CD4-positive, alpha-beta T cell (primary cell): Measurements from ENCODE around the gene SEC14L2. TPM values are rescaled to one million over a fixed set of nuclear protein-coding genes. Genes with fewer than 3 reads are reported as not detected.

Source experiments
- ATAC-seq: fragments of 200-7000 bp; cut with Tn5 transposase; one replicate; pipeline ENCODE4 v1.10.0; 2022; ENCODE audit warnings: mild to moderate bottlenecking; ENCODE audit not compliant: poor library complexity
- CTCF ChIA-PET: fragments of 350-600 bp; sonication (Branson Sonifier 250); formaldehyde crosslinking; loops from one replicate; lab custom pipeline; 2021; ENCODE audit warnings: antibody characterized with exemption, inconsistent platforms; lab: Charles Lee
- POLR2A ChIA-PET: fragments of 350-600 bp; sonication (Branson Sonifier 250); formaldehyde crosslinking; loops from one replicate; lab custom pipeline; 2021; ENCODE audit warnings: antibody characterized with exemption, inconsistent platforms; lab: Charles Lee
- DNase-seq, 14 experiments: peaks; one replicate each; pipeline ENCODE4 v3.0.0-alpha.2; 2013 to 2020; ENCODE audit warnings: mixed read lengths in 2 of 14
- H3K27ac ChIP-seq, 2 donors: one replicate each; pipeline versions ENCODE4 v1.5.1 to v1.7.0; 2013; ENCODE audit warnings: low read length in 2 of 2, low read depth in 1 of 2, mild to moderate bottlenecking in 1 of 2
- H3K27me3 ChIP-seq, 2 experiments: 1 replicate in 1 of 2; 2 replicates in 1 of 2; pipeline versions ENCODE4 v1.6.1 to v1.7.0; 2013; ENCODE audit warnings: low read length in 2 of 2, control low read depth in 1 of 2, mild to moderate bottlenecking in 1 of 2, moderate library complexity in 1 of 2; ENCODE audit not compliant: insufficient read depth in 2 of 2, control insufficient read depth in 1 of 2
- H3K36me3 ChIP-seq: one replicate; pipeline ENCODE4 v1.6.1; 2013; ENCODE audit warnings: low read length, control low read depth; ENCODE audit not compliant: insufficient read depth
- H3K4me1 ChIP-seq: one replicate; pipeline ENCODE4 v1.6.1; 2013; ENCODE audit warnings: low read length, control low read depth; ENCODE audit not compliant: insufficient read depth
- H3K4me3 ChIP-seq: one replicate; pipeline ENCODE4 v1.5.1; 2013; ENCODE audit warnings: mild to moderate bottlenecking, low read length, moderate library complexity
- H3K9me3 ChIP-seq, 2 experiments: 1 replicate in 1 of 2; 2 replicates in 1 of 2; pipeline versions ENCODE4 v1.6.1 to v1.7.0; 2013; ENCODE audit warnings: low read length in 2 of 2, mild to moderate bottlenecking in 2 of 2, control low read depth in 1 of 2, moderate library complexity in 1 of 2; ENCODE audit not compliant: control insufficient read depth in 1 of 2, insufficient read depth in 1 of 2
- H3K27ac Mint-ChIP-seq: one replicate; pipeline ENCODE4 v1.8.0; 2020; ENCODE audit warnings: mixed read lengths
- H3K27me3 Mint-ChIP-seq: one replicate; pipeline ENCODE4 v1.8.0; 2021; ENCODE audit warnings: mixed read lengths
- H3K36me3 Mint-ChIP-seq: one replicate; pipeline ENCODE4 v1.8.0; 2021; ENCODE audit warnings: low read depth, mixed read lengths
- H3K4me1 Mint-ChIP-seq: one replicate; pipeline ENCODE4 v1.8.0; 2021; ENCODE audit warnings: low read depth, mixed read lengths
- H3K4me3 Mint-ChIP-seq: one replicate; pipeline ENCODE4 v1.8.0; 2020; ENCODE audit warnings: mild to moderate bottlenecking, mixed read lengths
- H3K9me3 Mint-ChIP-seq: one replicate; pipeline ENCODE4 v1.8.0; 2020; ENCODE audit warnings: mixed read lengths
- CTCF ChIP-seq: fragments of 200-600 bp; IDR thresholded peaks from one replicate; pipeline ENCODE4 v1.8.0; 2022; ENCODE audit warnings: antibody characterized with exemption, mild to moderate bottlenecking
- intact Hi-C, 2 experiments: fragments of 100-400 bp; cut with DNase I in 1 of 2; cut with micrococcal nuclease in 1 of 2; formaldehyde crosslinking; loops; one replicate each; pipeline versions ENCODE4 v1.15.1 to v1.9.0; 2023 to 2025; cut with DNase I, micrococcal nuclease
- total RNA-seq, 174 experiments: library from RNA in 2 of 174; stranded (reverse) in 2 of 174; gene quantifications; one replicate each; pipeline ENCODE4 v1.2.3 and lab custom pipeline; 2021 to 2026

The SEC14L2 gene
- total RNA-seq, 2 experiments from 2014 or later = 74.6 to 79.8 TPM

- no peak overlapping the region for H3K27ac ChIP-seq
- H3K9me3 ChIP-seq = no peaks in the 10 kb centered on the region
- peaks cover 11% of the 10 kb centered on the region for H3K4me1 ChIP-seq
- Mint-ChIP-seq H3K27ac (no peak overlapping the region), H3K4me1 (peaks cover 16% of the 10 kb centered on the region), H3K27me3 (no peaks in the 10 kb centered on the region), H3K36me3 (no peaks in the 10 kb centered on the region), H3K4me3 (peak overlapping the region; percentile 83), H3K9me3 (no peaks in the 10 kb centered on the region)
- ATAC-seq (no peak), DNase-seq (no peak)
- H3K27me3 ChIP-seq = no peaks in the 10 kb centered on the region
- POLR2A ChIA-PET = interaction anchor here (0.5 to 3.0 kb wide), 6 partner anchors 29 to 98 kb away, joined by 3 to 83 read pairs (median 4); partner anchors contain the start of genes CASTOR1, CCDC157 and SF3A1
- H3K36me3 ChIP-seq = no peaks in the 10 kb centered on the region
- no peak for TF ChIP-seq CTCF
- intact Hi-C loops = loop anchor here (2.0 kb wide), 2 partner anchors 29 to 57 kb away; partner anchors contain the start of genes CCDC157 (in 1 of the 2) and SF3A1 (in 1 of the 2)
- no peak overlapping the region for H3K4me3 ChIP-seq
- CTCF ChIA-PET = interaction anchor here (1.1 to 4.1 kb wide), 2 partner anchors 41 to 97 kb away, joined by 3 to 99 read pairs; partner anchors contain the start of gene CASTOR1
These were observed 10.9 kb upstream of the SEC14L2 start for GRCh38 chr22:30385942-30386341.

GRCh38 chr22:30386608-30386959, 10.2 kb upstream of the SEC14L2 start:
- Mint-ChIP-seq H3K4me3 (peak overlapping the region; percentile 83), H3K27me3 (no peaks in the 10 kb centered on the region), H3K9me3 (no peaks in the 10 kb centered on the region), H3K36me3 (no peaks in the 10 kb centered on the region), H3K4me1 (peaks cover 22% of the 10 kb centered on the region), H3K27ac (no peak overlapping the region)
- CTCF ChIA-PET = interaction anchor here (0.9 to 4.1 kb wide), 6 partner anchors 32 to 122 kb away, joined by 3 to 99 read pairs (median 5); partner anchors contain the start of gene CASTOR1
- no peak for TF ChIP-seq CTCF
- H3K4me1 ChIP-seq = peaks cover 17% of the 10 kb centered on the region
- H3K9me3 ChIP-seq = no peaks in the 10 kb centered on the region
- ATAC-seq = no peak
- H3K4me3 ChIP-seq = peak overlapping the region; percentile 45
- DNase-seq = peak in 1 of 14 experiments; percentile 43
- H3K27ac ChIP-seq = no peak overlapping the region
- H3K27me3 ChIP-seq = no peaks in the 10 kb centered on the region
- intact Hi-C loops = loop anchor here (2.0 kb wide), 2 partner anchors 30 to 58 kb away; partner anchors contain the start of genes CCDC157 (in 1 of the 2) and SF3A1 (in 1 of the 2)
- H3K36me3 ChIP-seq = no peaks in the 10 kb centered on the region
- POLR2A ChIA-PET = interaction anchor here (1.2 to 3.0 kb wide), 4 partner anchors 60 to 98 kb away, joined by 3 to 83 read pairs (median 5); partner anchors contain the start of genes CASTOR1 and TBC1D10A

GRCh38 chr22:30386960-30387827, 9.6 kb upstream of the SEC14L2 start, which contains the start of gene RNF215:
RNF215 (minus strand) TSS chr22:30387411; CDS start chr22:30387313, 98 bp downstream.
- no peaks in the 10 kb centered on the region for H3K27me3 Mint-ChIP-seq
- Histone ChIP-seq H3K4me3 (peak within 1 kb of the TSS; percentile 45), H3K27me3 (no peaks in the 10 kb centered on the region), H3K9me3 (no peaks in the 10 kb centered on the region), H3K36me3 (no peaks in the 10 kb centered on the region), H3K27ac (no peak within 1 kb of the TSS), H3K4me1 (peaks cover 19% of the 10 kb centered on the region)
- no peaks in the 10 kb centered on the region for H3K36me3 Mint-ChIP-seq
- H3K9me3 Mint-ChIP-seq = no peaks in the 10 kb centered on the region
- H3K27ac Mint-ChIP-seq = no peak within 1 kb of the TSS
- ChIA-PET POLR2A (interaction anchor here (0.6 to 3.0 kb wide), 9 partner anchors 30 to 549 kb away, joined by 3 to 83 read pairs (median 3); partner anchors contain the start of genes ASCC2, CASTOR1, CCDC157 and SF3A1), CTCF (interaction anchor here (0.5 to 4.1 kb wide), 23 partner anchors 9 to 280 kb away, joined by 3 to 99 read pairs (median 5); partner anchors contain the start of genes CASTOR1, MTFP1, SEC14L2 and TBC1D10A)
- ATAC-seq (peak; percentile 82), DNase-seq (peak; percentile 44 to 91 (median 74))
- TF ChIP-seq CTCF = peak; percentile 69
- peaks cover 26% of the 10 kb centered on the region for H3K4me1 Mint-ChIP-seq
- H3K4me3 Mint-ChIP-seq = peak within 1 kb of the TSS; percentile 87
- intact Hi-C loops = loop anchor here (1.0 to 2.0 kb wide), 6 partner anchors 30 to 279 kb away; partner anchors contain the start of genes CCDC157 (in 2 of the 2) and SF3A1 (in 1 of the 2)
